Stimulated activated CD8-positive, alpha-beta memory T cell treated with anti-CD3 and anti-CD28 coated beads, Interleukin-2, amount 100 ng/mL, for 1 hour (primary cell): Measurements from ENCODE around the gene FAM83C.
"Not testable (repeated sequence)": the region's sequence is repeated elsewhere in the genome, so short reads cannot be mapped to it uniquely, and the experiment has no call there.

ENCODE experiments used
- DNase-seq, 2 donors: peaks; one replicate each; pipeline ENCODE4 v3.0.0-alpha.2; 2020; ENCODE audit warnings: low read depth in 2 of 2

Gene FAM83C

DNA sequence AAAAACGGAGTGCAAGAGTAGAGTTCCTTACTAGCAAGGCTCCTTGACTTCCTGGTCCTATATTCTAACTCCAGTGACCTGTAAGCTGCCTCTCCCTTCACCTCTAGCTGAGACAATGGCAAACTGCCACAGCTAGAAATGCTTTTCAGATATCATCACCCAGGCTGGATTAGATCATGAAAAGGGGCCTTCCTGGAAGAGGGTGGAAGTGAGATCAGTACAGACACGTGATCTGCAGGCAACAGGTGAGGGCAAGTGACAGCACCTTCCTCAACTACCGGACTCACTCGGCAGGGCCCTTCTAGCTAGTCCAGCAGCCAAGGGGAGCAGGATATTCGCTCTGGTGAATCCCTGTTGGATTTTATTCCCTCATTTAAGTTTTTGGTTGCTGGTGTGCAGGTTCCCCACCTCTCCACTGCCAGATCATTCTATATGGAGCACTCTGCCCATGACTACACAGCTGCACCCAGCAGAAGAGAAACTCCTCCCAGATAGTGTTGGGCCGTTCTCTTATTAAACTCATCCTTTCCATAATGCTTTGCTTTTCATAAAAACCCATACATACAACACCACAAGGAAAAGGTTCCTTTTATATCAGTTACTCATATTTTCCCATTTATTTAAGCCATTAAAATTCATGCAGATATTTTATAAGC, 26.4 kb upstream of the FAM83C start:
- no peak for DNase-seq

DNA sequence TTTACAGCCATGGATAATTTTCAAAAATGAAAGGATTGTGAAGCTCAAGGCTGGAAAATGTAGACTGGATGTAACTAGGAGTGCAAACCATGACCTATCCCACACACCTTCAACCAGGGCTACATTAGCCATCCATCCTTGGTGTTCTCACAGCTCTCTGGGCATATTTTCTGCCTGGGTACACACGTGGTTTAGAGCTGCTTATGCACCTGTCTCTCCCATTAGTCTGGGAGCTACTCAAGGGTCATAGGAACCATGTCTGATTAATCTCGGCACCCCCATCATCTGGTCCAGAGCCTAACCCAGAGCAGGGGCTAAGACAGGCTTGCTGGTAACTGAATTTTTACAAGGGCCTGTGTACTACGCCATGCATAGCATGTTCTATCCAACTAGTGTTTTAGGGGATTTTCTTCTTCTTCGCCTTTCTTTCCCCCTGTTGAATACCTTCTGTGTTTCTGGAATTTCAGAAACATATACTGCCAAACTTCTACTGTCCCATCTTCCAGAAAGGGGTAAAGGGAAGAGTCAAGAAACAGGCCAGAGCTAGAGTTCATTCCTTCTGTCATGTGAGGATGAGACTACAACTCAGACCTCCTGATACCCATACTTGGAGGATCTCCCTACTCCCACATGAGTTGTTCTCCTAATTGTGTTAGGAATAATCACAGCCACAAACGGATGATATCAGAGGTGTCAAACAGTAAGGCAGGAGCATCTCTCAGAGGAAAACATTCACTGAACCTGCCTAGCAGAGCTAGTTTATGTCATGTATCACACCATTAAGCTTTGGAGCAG, 25.4 kb upstream of the FAM83C start:
- no peak for DNase-seq

DNA sequence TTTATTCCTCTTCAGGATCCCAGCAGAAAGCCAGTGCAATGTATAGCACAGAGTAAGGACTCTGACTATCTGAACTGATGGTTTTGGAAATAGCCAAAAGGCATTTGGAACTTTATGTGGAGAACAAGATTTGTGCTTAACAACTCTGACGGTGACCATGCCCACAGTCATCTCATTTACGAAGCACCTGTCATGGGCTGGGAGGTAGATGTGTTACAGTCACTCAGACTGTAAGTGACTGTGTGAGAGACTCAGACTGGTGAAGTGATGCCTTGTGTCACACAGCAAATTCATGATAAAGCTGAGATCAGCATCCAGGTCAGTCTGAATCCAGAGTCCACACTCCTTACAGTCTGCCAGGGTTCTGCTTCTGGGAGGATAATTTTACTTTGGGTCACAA, 23.9 kb upstream of the FAM83C start:
- no peak for DNase-seq

DNA sequence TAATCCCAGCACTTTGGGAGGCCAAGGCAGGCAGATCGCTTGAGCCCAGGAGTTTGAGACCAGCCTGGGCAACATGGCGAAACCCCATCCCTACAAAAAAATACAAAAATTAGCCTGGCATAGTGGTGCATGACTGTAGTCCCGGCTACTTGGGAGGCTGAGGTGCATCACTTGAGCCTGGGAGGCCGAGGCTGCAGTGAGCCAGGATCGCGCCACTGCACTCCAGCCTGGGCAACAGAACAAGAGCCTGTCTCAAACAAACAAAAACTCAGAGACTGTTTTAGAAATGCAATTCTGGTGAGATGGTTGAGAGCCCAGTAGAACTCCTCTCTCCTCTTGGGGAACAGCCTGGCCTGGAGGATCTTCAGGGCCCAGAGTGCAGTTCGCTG, 23.4 kb upstream of the FAM83C start:
- not testable (repeated sequence) for DNase-seq

DNA sequence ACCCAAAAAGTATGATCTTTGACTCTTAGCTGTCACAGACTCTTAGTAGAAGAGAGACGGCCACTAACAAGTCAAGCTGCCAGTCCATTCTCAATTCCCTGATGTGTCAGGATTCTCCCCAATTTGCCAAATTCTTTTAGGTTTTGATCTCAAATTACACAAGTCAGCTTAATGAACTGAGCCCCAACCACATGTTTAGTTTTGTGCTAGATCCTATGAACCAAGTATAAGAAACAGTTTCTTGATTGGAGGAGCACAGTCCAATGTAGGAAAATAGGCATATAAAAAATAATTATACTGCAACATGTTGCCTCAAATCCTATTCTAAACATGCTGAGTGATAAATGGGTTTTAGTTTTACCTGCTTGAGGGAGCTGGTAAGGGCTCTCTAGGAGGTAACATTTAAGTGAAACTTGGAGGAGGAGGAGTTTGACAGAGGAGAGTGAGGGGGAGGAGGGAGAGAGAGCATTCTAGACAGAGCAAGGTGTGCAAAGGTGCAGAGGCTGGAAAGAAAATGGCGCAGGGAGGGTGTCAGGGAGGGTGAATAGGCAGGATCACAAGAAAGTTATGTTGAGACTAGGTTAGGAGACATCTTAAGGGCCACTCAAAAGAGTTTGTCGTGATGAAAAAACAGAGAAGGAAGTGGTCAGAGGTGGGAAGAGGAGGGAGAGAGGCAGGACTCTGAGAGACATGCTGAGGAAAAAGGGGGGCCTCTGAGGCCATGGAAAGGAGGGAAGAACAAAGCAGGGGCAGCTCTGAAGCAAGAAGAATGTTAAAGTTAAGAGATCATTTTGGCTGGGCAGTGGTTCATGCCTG, 22.8 kb upstream of the FAM83C start:
- DNase-seq = no peak

DNA sequence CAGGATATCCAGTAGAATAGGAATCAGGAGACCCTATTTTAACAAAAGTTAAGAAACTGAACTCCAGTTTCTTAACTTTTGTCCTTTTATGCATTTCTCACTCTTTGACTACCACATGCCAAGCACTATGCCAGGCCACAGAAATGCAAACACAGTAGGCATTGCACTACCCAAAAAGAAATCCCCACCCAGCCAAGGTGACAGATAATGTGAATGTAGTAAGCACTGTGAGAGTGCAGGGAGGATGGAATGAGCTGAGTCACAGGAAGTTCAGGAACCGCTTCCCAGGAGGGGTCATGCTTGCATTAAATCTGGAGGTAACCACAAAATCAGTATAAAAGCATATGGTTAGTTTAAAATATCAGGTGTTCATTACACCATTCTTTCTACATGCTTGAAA, 20.1 kb upstream of the FAM83C start:
- DNase-seq = no peak

DNA sequence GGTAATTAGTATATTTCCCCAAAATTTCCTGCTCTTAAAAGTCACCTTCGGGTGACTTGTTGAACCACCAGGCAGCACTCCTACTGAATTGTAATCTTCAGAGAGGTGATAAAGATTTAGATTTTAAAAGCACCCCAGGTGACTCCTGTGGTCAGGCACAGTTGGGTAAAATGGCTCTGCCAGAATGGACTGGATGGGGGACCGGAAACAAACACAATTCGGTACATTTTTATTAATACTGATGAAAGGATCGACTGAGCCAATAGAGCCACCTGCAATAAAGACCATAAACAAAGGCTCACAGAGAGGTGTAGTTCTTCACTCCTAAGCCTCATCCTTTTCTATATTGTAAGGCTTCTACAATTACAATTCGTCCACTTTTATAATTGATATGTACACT, 19.6 kb upstream of the FAM83C start:
- DNase-seq = no peak

DNA sequence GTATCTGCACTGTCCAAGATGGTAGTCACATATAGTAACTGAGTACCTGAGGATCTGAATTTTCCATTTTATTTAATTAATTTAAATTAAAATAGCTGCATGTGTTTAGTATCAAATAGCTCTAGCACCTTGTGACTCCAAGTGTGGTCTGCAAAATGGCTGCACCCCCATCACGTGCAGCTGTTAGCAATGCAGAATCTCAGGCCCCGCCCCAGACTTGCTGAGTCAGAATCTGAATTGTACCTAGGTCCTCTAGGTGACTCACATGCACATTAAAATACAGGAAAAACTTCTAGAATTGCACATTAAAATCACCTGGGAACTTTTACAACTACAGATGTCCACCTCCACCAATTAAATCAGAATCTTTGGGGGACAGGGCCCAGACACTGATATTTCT, 19.2 kb upstream of the FAM83C start:
- no peak for DNase-seq

DNA sequence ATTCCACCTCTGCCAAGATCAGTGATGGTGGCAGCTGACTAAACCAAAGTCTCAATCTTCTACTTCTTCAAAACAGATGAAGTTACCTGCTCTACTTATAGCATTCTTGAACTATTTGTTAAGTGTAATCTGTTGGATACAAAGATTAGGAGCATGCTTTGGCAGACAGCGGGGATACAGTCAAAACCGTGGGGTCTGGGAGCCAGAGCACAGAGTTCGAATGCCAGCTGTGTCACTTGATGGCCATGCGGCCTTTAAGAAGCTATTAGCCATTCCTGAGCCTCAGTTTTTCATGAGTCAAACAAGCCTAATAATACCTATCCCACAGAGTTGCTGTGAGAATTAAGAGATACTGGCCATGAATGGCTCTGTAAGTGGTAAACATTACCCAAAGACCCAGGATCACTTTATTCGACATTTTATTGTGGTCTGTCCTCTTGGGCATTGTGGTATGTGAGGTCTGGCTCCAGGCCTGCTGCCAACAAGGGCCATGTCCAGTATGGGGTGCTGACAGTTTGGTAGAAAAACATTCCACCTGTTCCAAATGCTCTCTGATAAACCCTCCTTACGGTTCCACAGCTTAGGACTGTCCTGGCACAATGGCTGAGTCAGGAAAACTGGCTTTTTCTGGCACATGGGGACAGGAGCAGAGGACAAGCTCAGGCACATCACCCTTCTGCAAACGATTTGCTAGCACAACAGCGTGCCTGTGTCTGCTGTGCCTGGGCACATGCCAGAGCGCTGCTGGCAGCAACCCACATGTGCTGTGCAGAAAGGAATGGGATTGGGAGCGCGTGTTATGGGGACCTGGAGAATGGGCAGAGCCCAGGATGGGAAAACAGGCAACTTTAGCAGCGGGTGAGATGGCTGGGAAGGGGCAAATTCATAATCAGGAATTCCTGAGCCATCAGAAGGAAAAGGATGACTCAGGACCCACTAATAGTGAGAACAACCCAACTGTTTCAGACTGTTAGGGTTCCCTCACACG, 15.7 kb upstream of the FAM83C start:
- DNase-seq = no peak

DNA sequence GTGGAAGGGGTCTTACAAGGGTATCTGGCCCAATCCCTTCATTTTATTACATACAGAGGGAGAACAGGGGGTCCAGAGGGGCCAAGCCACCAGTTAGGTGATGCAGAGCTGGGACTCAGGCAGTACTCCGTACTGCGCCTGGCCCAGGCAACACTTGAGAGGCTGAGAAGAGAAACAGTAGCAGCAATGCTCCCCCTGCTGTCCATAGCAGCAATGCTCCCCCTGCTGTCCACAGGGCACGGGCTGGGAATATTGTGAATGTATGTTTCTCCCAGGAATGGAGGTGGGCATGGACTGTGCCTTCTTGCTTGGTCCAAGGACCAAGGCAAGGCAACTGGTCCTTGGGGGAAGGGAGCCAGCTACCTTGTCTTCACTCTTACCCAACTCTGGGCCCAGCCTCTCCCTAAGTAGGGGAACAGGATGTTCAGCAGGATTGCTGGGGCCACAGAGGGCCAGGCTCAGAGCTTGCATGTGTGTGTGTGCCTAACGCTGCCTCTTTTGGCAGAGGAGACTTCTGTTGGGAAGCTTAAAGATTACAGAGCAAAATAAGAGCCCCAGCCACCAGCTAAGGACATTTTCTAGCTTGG, 14.8 kb upstream of the FAM83C start:
- no peak for DNase-seq

DNA sequence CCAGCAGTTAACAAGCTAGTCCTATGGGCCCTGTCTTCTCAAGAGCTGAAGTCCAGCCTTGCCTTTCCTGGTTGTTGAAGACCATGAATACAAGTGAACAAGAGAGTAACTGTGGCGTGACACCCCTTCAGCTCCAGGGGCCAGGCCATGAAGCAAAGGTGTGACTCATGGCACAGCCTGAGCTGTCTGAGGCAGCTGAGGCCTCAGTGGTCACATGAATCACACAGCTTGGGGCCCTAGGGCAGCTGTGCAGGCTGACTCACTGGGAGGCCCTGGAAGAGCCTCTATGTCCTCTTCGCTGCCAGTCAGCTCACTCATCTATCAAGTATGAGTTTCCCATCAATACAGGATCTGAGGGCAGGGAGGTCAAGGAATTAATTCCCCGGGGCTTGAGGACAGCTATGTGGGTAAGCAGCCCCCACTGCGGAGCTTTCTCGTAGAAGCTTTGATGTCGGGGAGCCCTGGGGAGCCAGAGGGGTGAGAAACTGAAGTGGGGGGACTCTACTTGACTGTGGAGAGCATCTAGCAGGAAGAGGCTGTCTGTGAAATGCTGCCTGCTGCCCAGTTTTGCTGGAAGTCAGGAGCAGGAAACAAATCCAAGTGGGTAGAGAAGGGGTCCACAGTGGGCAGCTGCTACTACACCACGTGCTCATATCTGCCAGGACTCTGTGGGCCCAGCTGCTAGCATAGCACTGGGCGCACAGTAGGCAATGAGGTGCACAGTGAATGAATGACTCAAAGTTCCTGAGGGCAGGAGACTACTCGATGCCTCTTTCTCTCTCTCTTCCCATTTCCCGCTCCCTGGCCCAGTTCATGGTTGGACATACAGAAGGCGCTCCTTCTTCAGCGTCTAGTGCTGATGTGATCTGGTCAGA, 13.7 kb upstream of the FAM83C start:
- DNase-seq = peak in 1 of 2 donors; percentile 23

DNA sequence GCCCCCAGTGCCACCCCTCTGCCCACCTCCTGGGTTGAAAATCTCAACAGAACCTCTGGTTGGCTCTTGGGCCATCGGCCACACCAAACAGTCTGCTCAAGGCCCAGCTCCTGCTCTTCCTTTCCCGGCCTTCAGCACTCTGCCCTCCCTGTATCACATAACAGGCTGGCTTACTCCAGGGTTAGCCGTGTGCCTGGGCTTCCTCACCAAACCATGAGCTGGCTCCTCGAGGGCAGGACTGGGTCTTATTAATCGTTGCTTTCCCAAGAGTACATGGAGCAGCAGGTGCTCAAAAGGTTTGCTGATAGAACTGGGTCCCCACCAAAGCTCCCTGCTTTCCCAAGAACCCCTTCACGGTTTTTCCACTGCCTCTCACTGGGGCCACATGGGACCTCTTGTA, 12.7 kb upstream of the FAM83C start:
- DNase-seq = no peak

DNA sequence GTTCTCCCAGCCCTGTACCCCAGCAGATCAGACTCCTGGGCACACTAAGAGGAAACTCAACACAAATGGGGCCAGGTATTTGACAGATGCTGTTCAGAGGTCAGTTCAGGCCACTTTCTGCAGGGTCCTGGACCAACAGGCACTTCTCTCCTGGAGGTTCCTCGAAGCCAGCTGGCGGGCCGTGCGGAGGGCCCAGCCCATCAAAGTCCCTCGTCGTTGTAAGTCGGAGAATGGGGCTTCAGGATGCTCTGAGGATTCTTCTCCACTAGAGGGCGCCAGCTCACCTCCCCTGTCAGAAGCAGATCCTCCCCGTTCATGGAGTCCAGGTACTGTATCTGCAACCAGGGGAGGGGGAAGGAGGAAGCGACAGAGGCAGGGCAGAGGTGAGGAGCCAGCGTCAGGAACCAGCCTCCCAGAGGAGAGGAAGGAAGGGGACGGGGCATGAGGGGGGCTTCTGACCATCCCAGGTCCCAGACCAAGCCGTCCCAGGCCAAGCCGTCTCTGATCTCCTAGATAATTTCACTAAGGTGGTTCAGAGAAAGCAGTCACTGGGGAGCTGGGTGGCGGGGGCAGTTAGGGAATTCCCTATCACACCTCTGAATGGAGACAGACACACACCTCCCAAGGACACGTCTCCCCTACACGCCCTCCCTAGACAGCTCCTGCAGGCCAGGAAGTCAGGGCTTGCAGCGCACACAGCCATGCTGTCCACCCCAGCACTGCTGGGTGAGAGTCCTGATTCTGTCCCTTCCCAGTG, 11.7 kb upstream of the FAM83C start:
- DNase-seq = peak; percentile 68 to 73

DNA sequence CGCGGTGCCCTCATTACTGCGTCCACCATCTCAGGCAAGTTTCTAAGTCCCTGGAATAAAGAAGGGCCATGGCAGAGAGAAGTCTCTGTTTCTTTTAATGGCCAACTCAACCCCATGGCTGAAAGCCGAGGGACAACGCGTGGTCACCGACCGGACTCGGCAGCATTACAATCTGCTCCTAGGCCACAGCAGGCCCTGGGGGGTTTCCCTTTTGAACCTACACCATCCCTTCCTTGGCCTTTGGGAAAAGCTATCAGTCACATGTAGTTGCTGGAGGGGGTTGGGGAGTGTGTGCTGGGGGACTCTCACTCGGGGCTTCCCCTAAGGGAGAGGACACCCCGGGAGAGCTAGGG, 11.1 kb upstream of the FAM83C start:
- no peak for DNase-seq

DNA sequence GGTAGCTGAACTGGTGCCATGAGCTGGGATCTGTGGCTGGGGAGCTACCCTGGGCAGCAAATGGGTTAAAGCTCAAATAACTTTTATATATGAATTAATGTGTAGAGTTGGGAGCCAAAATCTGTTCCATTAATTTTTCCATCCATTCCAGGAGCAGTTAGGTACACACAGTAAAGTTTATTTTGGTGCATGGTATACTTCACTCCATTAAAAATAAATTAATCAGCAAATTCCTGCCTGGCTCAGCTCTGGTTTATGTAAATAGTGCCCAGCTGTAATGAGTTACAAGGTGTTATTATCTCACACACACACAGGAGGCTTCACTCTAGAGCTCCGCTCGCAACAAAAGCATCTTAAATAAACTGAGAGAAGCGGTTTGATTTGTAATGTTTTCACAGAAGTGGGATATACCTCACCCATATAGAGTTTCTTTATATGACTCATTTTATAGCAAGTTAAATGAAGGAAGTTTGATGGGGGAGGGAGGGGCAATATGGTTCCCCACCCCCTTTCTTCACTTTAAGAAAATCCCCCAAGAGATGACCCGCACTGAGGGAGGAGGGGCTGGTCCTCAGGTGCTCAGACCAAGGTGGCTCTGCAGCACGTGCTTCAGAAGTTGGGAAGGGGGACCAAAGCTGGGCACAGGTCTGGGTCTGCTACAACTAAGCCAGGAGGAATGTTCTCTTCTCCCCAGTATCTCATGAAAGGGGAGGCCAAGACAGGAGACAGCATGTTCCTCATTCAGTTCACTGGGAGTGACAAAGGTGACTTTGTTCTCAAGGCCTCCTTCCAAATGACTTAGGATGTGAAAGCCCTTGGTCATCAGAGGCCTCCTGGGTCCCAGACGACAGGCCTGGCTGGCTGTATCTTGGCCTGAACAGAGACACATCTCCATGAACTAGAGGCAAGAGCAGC, 10.5 kb upstream of the FAM83C start:
- DNase-seq = no peak

DNA sequence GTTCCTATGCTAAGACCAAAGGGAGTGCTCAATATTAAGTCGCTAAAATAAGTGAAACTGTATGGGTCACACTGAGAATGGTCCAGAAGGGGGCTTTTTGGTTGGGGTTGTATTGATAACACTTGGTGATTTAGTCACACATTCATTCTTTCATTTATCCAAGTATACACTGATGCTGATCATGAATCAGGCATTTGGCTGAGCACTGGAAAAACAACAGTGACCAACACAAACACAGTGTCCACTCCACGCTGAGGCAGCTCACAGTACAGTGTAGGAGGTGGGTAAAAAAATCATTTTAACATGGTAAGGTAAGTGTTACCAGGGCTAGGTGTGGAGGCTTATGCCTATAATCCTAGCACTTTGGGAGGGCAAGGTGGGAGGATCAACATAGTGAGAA, 9.2 kb upstream of the FAM83C start:
- no peak for DNase-seq

DNA sequence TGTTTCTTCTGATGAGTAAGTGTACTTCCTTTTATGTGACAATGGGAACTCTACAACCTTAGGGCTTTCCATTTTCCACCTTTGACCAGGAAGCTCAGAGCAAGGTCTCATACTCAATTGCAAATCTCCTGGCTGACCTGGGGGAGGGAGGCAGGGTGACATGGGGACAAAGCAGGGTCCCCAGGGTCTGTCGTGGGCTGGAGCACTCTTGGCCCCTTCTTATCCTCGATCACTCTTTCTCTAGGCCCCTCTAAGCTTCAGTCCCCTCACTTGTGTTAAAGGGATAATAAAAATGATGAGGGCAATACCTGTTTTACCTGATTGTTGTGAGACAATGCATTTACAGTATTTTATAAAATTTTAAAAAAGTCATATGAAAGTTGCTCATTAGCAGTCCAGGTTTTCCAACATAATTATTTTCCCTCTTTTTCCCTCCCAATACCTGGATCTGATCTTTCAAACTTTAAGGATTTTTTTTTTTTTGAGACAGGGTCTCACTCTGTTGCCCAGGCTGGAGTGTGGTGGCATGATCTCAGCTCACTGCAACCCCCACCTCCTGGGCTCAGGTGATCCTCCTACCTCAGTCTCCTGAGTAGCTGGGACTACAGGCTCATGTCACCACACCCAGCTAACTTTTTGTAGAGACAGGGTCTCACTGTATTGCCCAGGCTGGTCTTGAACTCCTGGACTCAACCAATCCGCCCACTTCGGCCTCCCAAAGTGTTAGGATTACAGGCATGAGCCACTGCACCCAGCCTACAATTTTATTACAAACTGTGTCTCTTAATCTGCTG, 8.4 kb upstream of the FAM83C start:
- no peak for DNase-seq

DNA sequence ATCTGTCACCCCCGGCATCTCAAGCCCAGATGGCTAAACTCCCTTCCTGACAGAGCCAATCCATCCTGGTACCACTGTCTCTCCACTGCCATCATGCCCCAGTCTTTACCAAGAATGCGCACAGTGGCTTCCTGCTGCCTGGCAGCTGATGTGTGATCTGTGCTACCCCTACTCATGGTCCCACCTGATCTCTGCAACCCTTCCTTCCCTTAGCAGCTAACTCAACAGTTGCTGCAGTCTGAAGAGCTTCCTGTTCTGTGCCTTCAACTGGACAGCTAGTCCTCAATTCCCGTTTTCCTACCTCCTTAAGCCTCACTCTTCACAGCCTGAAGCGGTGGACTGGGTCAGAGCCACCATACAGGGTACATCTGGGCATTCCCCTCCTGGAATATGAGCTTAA, 7.6 kb upstream of the FAM83C start:
- no peak for DNase-seq
